GM12878 (cell line): ENCODE results near the gene PCAT6. TPM values are rescaled to one million over a fixed set of nuclear protein-coding genes. Genes with fewer than 3 reads are reported as not detected.

Experiments
- ATAC-seq: fragments of 200-7000 bp; cut with Tn5 transposase; 3 replicates; pipeline ENCODE4 v1.9.1; 2020; ENCODE audit warnings: mild to moderate bottlenecking, moderate library complexity
- Bru-seq: library from RNA; stranded (reverse); fragments of 400-500 nt; gene quantifications from one replicate; lab custom pipeline; 2021; lab: Mats Ljungman, UMichigan
- BruChase-seq, 2 experiments: library from RNA; stranded (reverse); fragments of 400-500 nt; gene quantifications; one replicate each; lab custom pipeline; 2021; lab: Mats Ljungman, UMichigan
- BruUV-seq: library from RNA; stranded (reverse); fragments of 400-500 nt; replicated peaks from 2 replicates; lab custom pipeline; 2021; lab: Mats Ljungman, UMichigan
- CTCF ChIA-PET: fragments of 300-600 bp; sonication (Branson Sonifier 250); formaldehyde crosslinking; extraction: SDS; loops from one replicate; lab custom pipeline; 2021; ENCODE audit warnings: inconsistent platforms; lab: Yijun Ruan, JAX
- POLR2A ChIA-PET: fragments of 350-600 bp; formaldehyde crosslinking; extraction: SDS; loops from one replicate; lab custom pipeline; 2021; ENCODE audit warnings: inconsistent platforms; lab: Charles Lee
- RAD21 ChIA-PET: fragments of 300-600 bp; sonication (Branson Sonifier 250); formaldehyde crosslinking; loops from one replicate; lab custom pipeline; 2023; ENCODE audit warnings: antibody characterized with exemption; ENCODE audit not compliant: unreplicated experiment; lab: Charles Lee
- SMC1A ChIA-PET: fragments of 300-600 bp; sonication (Branson Sonifier 250); formaldehyde crosslinking; loops from one replicate; lab custom pipeline; 2023; ENCODE audit not compliant: unreplicated experiment, uncharacterized antibody; lab: Charles Lee
- DNase-seq: peaks from one replicate; pipeline ENCODE4 v3.0.0-alpha.2; 2011; ENCODE audit warnings: low read depth, low spot score
- FAIRE-seq: peaks from 3 replicates; lab custom pipeline; 2011; peaks lifted over from hg19 to GRCh38; lab: Jason Lieb, UNC
- H2AFZ ChIP-seq: 2 replicates; pipeline ENCODE4 v1.6.0; 2011; ENCODE audit warnings: low read depth, low read length, control low read depth; ENCODE audit not compliant: control insufficient read depth
- H3K27ac ChIP-seq: 2 replicates; pipeline ENCODE4 v1.5.1; 2011; ENCODE audit warnings: control low read depth; ENCODE audit not compliant: control insufficient read depth, insufficient read depth
- H3K27me3 ChIP-seq, 2 experiments: replicated peaks in 1 of 2; 2 replicates each; pipeline versions ENCODE4 v1.6.0 to v1.6.1; 2011; ENCODE audit warnings: low read length in 1 of 2; ENCODE audit not compliant: control insufficient read depth in 2 of 2, insufficient read depth in 2 of 2
- H3K36me3 ChIP-seq, 2 experiments: 2 replicates each; pipeline ENCODE4 v1.5.1; 2011; ENCODE audit warnings: low read length in 1 of 2; ENCODE audit not compliant: control insufficient read depth in 2 of 2, insufficient read depth in 2 of 2
- H3K4me1 ChIP-seq: 2 replicates; pipeline ENCODE4 v1.6.1; 2011; ENCODE audit warnings: mild to moderate bottlenecking, low read length, moderate library complexity, mixed read lengths; ENCODE audit not compliant: control insufficient read depth, insufficient read depth
- H3K4me2 ChIP-seq: 2 replicates; pipeline ENCODE4 v1.6.0; 2011; ENCODE audit warnings: control low read depth; ENCODE audit not compliant: control insufficient read depth, insufficient read depth
- H3K4me3 ChIP-seq: fragments of 200-600 bp; sonication (generic); 2 replicates; pipeline ENCODE4 v1.5.1; 2016
- H3K79me2 ChIP-seq: 2 replicates; pipeline ENCODE4 v1.6.0; 2011; ENCODE audit warnings: low read length; ENCODE audit not compliant: control insufficient read depth, insufficient read depth
- H3K9ac ChIP-seq: 2 replicates; pipeline ENCODE4 v1.8.0; 2011; ENCODE audit warnings: low read length, control low read depth, mixed read lengths; ENCODE audit not compliant: control insufficient read depth, insufficient read depth
- H3K9me3 ChIP-seq: replicated peaks from 3 replicates; pipeline ENCODE4 v1.5.1; 2011; ENCODE audit warnings: mild to moderate bottlenecking, low read length; ENCODE audit not compliant: control insufficient read depth, insufficient read depth
- H4K20me1 ChIP-seq: 2 replicates; pipeline ENCODE4 v1.6.0; 2011; ENCODE audit not compliant: control insufficient read depth, insufficient read depth
- EP300 ChIP-seq, 2 experiments: fragments of 150-350 bp in 1 of 2; IDR thresholded peaks; 2 replicates each; pipeline ENCODE4 v1.6.1; 2011 to 2012; ENCODE audit warnings: low read depth in 2 of 2, low read length in 2 of 2, borderline replicate concordance in 1 of 2, improper control_type of control experiment in 1 of 2, inconsistent platforms in 1 of 2; ENCODE audit not compliant: control insufficient read depth in 1 of 2
- IKZF1 ChIP-seq: fragments of 450-650 bp; conservative IDR thresholded peaks from 2 replicates; pipeline ENCODE4 v1.6.1; 2017; ENCODE audit warnings: antibody characterized with exemption, mild to moderate bottlenecking
- RCOR1 ChIP-seq: conservative IDR thresholded peaks from 2 replicates; pipeline ENCODE4 v1.6.1; 2012; ENCODE audit warnings: low read depth, low read length, improper control_type of control experiment
- WGBS: methylation state at CpG from one replicate; pipeline ENCODE4 v1.1.6; 2016; ENCODE audit warnings: low lambda C conversion rate; ENCODE audit not compliant: insufficient replicate concordance, insufficient coverage; ENCODE audit errors: missing lambda C conversion rate; 5-methylcytosine and 5-hydroxymethylcytosine counted together
- in situ Hi-C: fragments of 300-500 bp; cut with MboI; formaldehyde crosslinking; loops from 9 replicates; pipeline ENCODE4 v1.14.3; 2018; ENCODE audit warnings: mixed read lengths
- intact Hi-C: fragments of 100-400 bp; cut with micrococcal nuclease; formaldehyde crosslinking; loops from one replicate; pipeline ENCODE4 v1.14.2; 2022; ENCODE audit not compliant: unreplicated experiment
- long read RNA-seq, 2 experiments: library from polyadenylated mRNA; unstranded; transcript quantifications; one replicate each; pipeline ENCODE4 v2.0.0, GENCODE V29; 2019 to 2020
- polyA minus RNA-seq, 3 experiments: library from RNA; depleted of rRNA, polyadenylated mRNA; stranded (reverse); fragments of >200 nt; gene quantifications; 2 replicates each; pipeline ENCODE4 v1.2.3, GENCODE V29; 2011
- polyA plus RNA-seq, 11 experiments: library from polyadenylated mRNA; depleted of rRNA in 4 of 11; unstranded in 6 of 11; stranded (reverse) in 5 of 11; fragments of >200 nt; fragmentation: Nextera tagmentation in 4 of 11; fragmentation: Illumina TruSeq in 1 of 11; extraction: Ambion mirVana in 4 of 11; extraction: Trizol in 1 of 11; gene quantifications; 1 replicate in 1 of 11; 2 replicates in 10 of 11; pipeline versions ENCODE4 v1.2.1 to v1.2.3, GENCODE V29; 2011 to 2016; ENCODE audit warnings: inconsistent platforms in 2 of 11, missing spikeins in 2 of 11, low read depth in 1 of 11
- total RNA-seq, 4 experiments: library from RNA; depleted of rRNA in 3 of 4; stranded (reverse); fragments of >200 nt in 3 of 4; fragmentation: Illumina TruSeq in 1 of 4; extraction: Trizol in 1 of 4; gene quantifications; 2 replicates each; pipeline versions ENCODE4 v1.2.1 to v1.2.3, GENCODE V29; 2013 to 2021
- TF ChIP-seq, protein P1 (sequence below): fragments of 450-650 bp; IDR thresholded peaks from 2 replicates; pipeline ENCODE4 v1.6.1; 2018; ENCODE audit warnings: borderline replicate concordance, mild to moderate bottlenecking; ENCODE audit not compliant: partially characterized antibody
- TF ChIP-seq, protein P2 (sequence below): fragments of 450-650 bp; conservative IDR thresholded peaks from 2 replicates; pipeline ENCODE4 v1.6.1; 2017; ENCODE audit warnings: mild to moderate bottlenecking, moderate library complexity
- TF ChIP-seq, protein P3 (sequence below): fragments of 450-650 bp; formaldehyde crosslinking; IDR thresholded peaks from 2 replicates; pipeline ENCODE4 v1.4.0; 2022; ENCODE audit warnings: mild to moderate bottlenecking, moderate library complexity
- TF ChIP-seq, protein P4 (sequence below): fragments of 450-650 bp; IDR thresholded peaks from 2 replicates; pipeline ENCODE4 v1.6.1; 2017; ENCODE audit warnings: borderline replicate concordance

PCAT6 gene
- total RNA-seq (2013; cell fraction: nucleolus; rRNA removed), result 1.6 TPM in 1 of 2 replicates, not detected in the other
- total RNA-seq (2014; rRNA removed) (not detected in 2 replicates), total RNA-seq (2014; rRNA removed; fragmentation: Illumina TruSeq; extraction: Trizol) (not detected in 2 replicates), total RNA-seq (2021) (0.62 TPM in 1 of 2 replicates, not detected in the other), polyA plus RNA-seq (2011; rRNA removed) (0.40 and 0.72 TPM in 2 replicates), polyA plus RNA-seq (2014; fragmentation: Illumina TruSeq; extraction: Trizol) (not detected in 2 replicates), polyA plus RNA-seq (2014; fragmentation: Nextera tagmentation; extraction: Ambion mirVana) (under 1 TPM in 1 of 2 experiments, not detected in 1; 0.16 TPM), polyA plus RNA-seq (2014; rRNA removed) (0.44 and 0.83 TPM in 2 replicates), polyA plus RNA-seq (2016; fragmentation: Nextera tagmentation; extraction: Ambion mirVana) (under 1 TPM; 0.33 to 0.34 TPM), polyA minus RNA-seq (2011; rRNA and poly(A)+ RNA removed) (0.82 and 2.4 TPM in 2 replicates), Bru-seq, nascent RNA (percentile 43 among the genes with signal in this experiment), BruChase-seq, experiment 1, labeled RNA remaining after a 6-hour chase (percentile 49 among the genes with signal in this experiment), BruChase-seq, experiment 2, labeled RNA remaining after a 2-hour chase (percentile 26 among the genes with signal in this experiment)
- polyA plus RNA-seq (2011; ENCODE audit: low read depth), result 2.2 TPM
- polyA plus RNA-seq (2011; cell fraction: cytosol; rRNA removed), result 1.8 and 2.5 TPM in 2 replicates
- 2.5 and 3.7 TPM in 2 replicates for polyA plus RNA-seq (2011; cell fraction: nucleus; rRNA removed)
- polyA plus RNA-seq (2012), result 2.5 and 4.7 TPM in 2 replicates
- not detected in 2 replicates for polyA minus RNA-seq (2011; cell fraction: cytosol; rRNA and poly(A)+ RNA removed)
- 2.9 and 5.6 TPM in 2 replicates for polyA minus RNA-seq (2011; cell fraction: nucleus; rRNA and poly(A)+ RNA removed)
- long read RNA-seq, experiment 1, result 0 reads
- long read RNA-seq, experiment 2, result 0 reads

DNA sequence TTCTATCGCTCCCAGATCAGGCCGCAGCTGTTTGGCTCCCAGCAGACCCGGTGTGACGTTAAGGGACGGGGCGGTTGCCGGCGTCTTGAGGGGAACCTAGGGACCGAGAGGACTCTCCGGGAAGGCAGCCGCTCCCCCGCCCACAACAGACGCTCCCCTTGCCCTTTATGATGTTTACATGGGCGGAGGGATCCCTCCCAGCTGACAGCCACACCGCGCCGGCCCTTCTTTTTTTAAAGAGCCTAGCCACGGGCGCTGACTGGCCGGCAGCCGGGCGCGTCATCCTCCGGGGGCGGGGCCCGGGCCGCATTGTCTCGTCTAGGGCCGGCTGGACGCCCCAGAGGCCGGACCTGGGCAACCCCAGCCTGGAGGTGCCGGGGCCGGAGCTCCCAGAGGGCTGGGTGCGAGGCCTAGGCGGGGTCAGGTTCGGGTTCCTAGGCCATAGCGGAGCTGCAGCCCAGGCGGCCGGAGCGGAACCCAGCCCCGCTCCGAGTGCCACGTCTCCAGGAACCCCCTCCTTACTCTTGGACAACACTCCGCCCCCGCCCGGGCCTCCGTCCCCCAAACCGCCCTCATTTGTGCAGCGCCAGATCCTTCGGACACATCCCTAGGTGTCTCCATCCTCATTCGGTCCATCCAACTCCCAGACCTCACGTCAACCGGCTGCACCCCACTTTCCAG lies at the start of gene PCAT6:
Gene PCAT6, plus strand, starts transcription at position 340 of the 681 bp plus-strand sequence.
- intact Hi-C loops (loop anchor here (1.0 kb wide), 1 partner anchor 78 kb away; no protein-coding TSS in a partner anchor), in situ Hi-C loops (no loop called here)
- ChIA-PET CTCF (interaction anchor here (0.6 to 1.7 kb wide), 5 partner anchors 12 to 1281 kb away, joined by 3 to 4 read pairs (median 3); no protein-coding TSS in a partner anchor), POLR2A (interaction anchor here (1.3 kb wide), 1 partner anchor 10 kb away, joined by 6 read pairs; no protein-coding TSS in a partner anchor), RAD21 (interaction anchor here (0.8 to 1.1 kb wide), 2 partner anchors 10 to 29 kb away, joined by 3 to 5 read pairs; no protein-coding TSS in a partner anchor), SMC1A (interaction anchor here (1.1 to 1.9 kb wide), 3 partner anchors 25 to 60 kb away, joined by 3 to 6 read pairs (median 3); no protein-coding TSS in a partner anchor)
- H3K4me3 ChIP-seq, result peak within 1 kb of the TSS; percentile 81
- H3K27ac ChIP-seq, result no peak within 1 kb of the TSS
- ATAC-seq (peak; percentile 88), FAIRE-seq (no peak), DNase-seq (peak; percentile 21)
- peak within 1 kb of the TSS; percentile 79 for H3K4me2 ChIP-seq
- peak within 1 kb of the TSS; percentile 56 for H3K9ac ChIP-seq
- no peaks in the 10 kb centered on the region for H3K36me3 ChIP-seq
- no peaks in the 10 kb centered on the region for H3K9me3 ChIP-seq
- no peaks in the 10 kb centered on the region for H4K20me1 ChIP-seq
- H3K4me1 ChIP-seq, result peaks cover 3% of the 10 kb centered on the region; the same call in 1 of the 2 replicates
- BruUV-seq, result no TSS peak
- H3K27me3 ChIP-seq, result no peaks in the 10 kb centered on the region; a peak in 3 of 4 replicates
- peaks cover 12% of the 10 kb centered on the region for H3K79me2 ChIP-seq
- peak within 1 kb of the TSS; percentile 88 for H2AFZ ChIP-seq
- WGBS, result 4% methylated on average over 51 of the region's 53 CpGs
- TF ChIP-seq, protein P1, sequence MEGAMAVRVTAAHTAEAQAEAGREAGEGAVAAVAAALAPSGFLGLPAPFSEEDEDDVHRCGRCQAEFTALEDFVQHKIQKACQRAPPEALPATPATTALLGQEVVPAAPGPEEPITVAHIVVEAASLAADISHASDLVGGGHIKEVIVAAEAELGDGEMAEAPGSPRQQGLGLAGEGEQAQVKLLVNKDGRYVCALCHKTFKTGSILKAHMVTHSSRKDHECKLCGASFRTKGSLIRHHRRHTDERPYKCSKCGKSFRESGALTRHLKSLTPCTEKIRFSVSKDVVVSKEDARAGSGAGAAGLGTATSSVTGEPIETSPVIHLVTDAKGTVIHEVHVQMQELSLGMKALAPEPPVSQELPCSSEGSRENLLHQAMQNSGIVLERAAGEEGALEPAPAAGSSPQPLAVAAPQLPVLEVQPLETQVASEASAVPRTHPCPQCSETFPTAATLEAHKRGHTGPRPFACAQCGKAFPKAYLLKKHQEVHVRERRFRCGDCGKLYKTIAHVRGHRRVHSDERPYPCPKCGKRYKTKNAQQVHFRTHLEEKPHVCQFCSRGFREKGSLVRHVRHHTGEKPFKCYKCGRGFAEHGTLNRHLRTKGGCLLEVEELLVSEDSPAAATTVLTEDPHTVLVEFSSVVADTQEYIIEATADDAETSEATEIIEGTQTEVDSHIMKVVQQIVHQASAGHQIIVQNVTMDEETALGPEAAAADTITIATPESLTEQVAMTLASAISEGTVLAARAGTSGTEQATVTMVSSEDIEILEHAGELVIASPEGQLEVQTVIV, result no peak
- TF ChIP-seq, protein P2, sequence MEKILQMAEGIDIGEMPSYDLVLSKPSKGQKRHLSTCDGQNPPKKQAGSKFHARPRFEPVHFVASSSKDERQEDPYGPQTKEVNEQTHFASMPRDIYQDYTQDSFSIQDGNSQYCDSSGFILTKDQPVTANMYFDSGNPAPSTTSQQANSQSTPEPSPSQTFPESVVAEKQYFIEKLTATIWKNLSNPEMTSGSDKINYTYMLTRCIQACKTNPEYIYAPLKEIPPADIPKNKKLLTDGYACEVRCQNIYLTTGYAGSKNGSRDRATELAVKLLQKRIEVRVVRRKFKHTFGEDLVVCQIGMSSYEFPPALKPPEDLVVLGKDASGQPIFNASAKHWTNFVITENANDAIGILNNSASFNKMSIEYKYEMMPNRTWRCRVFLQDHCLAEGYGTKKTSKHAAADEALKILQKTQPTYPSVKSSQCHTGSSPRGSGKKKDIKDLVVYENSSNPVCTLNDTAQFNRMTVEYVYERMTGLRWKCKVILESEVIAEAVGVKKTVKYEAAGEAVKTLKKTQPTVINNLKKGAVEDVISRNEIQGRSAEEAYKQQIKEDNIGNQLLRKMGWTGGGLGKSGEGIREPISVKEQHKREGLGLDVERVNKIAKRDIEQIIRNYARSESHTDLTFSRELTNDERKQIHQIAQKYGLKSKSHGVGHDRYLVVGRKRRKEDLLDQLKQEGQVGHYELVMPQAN, result peak; percentile 99
- TF ChIP-seq IKZF1 (peak; percentile 70), EP300 (IDR thresholded peaks at IDR 0.05; ENCODE audit: borderline replicate concordance in 1 of 2, control insufficient read depth in 1 of 2, low read depth in 2 of 2, low read length in 2 of 2) (0 out of 4 replicates have a peak, but pooled peaks of 1 of the 2 experiments have one; percentile 5), RCOR1 (no peak; the same call in 1 of the 2 replicates)
- TF ChIP-seq, protein P3, sequence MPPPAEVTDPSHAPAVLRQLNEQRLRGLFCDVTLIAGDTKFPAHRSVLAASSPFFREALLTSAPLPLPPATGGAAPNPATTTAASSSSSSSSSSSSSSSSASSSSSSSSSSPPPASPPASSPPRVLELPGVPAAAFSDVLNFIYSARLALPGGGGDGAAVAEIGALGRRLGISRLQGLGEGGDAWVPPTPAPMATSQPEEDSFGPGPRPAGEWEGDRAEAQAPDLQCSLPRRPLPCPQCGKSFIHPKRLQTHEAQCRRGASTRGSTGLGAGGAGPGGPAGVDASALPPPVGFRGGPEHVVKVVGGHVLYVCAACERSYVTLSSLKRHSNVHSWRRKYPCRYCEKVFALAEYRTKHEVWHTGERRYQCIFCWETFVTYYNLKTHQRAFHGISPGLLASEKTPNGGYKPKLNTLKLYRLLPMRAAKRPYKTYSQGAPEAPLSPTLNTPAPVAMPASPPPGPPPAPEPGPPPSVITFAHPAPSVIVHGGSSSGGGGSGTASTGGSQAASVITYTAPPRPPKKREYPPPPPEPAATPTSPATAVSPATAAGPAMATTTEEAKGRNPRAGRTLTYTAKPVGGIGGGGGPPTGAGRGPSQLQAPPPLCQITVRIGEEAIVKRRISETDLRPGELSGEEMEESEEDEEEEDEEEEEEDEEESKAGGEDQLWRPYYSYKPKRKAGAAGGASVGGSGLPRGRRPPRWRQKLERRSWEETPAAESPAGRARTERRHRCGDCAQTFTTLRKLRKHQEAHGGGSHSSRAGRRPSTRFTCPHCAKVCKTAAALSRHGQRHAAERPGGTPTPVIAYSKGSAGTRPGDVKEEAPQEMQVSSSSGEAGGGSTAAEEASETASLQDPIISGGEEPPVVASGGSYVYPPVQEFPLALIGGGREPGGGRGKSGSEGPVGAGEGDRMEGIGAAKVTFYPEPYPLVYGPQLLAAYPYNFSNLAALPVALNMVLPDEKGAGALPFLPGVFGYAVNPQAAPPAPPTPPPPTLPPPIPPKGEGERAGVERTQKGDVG (CRISPR knock-in tag), result no peak
- TF ChIP-seq, protein P4, sequence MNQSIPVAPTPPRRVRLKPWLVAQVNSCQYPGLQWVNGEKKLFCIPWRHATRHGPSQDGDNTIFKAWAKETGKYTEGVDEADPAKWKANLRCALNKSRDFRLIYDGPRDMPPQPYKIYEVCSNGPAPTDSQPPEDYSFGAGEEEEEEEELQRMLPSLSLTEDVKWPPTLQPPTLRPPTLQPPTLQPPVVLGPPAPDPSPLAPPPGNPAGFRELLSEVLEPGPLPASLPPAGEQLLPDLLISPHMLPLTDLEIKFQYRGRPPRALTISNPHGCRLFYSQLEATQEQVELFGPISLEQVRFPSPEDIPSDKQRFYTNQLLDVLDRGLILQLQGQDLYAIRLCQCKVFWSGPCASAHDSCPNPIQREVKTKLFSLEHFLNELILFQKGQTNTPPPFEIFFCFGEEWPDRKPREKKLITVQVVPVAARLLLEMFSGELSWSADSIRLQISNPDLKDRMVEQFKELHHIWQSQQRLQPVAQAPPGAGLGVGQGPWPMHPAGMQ, result no peak
